Left ventricle myocardium inferior (tissue), 1 donor: ENCODE results near the gene GPR156. TPM values are rescaled to one million over a fixed set of nuclear protein-coding genes. Genes with fewer than 3 reads are reported as not detected.

ENCODE experiments used
- DNase-seq: peaks from one replicate; pipeline ENCODE4 v3.0.0-alpha.2; 2020
- H3K27ac ChIP-seq: fragments of 200-600 bp; replicated peaks from 2 replicates; pipeline ENCODE4 v1.8.0; 2021
- H3K27me3 ChIP-seq: fragments of 200-600 bp; 2 replicates; pipeline ENCODE4 v1.8.0; 2021; ENCODE audit warnings: low read depth
- H3K36me3 ChIP-seq: fragments of 200-600 bp; 2 replicates; pipeline ENCODE4 v1.8.0; 2021
- H3K4me1 ChIP-seq: fragments of 200-600 bp; 2 replicates; pipeline ENCODE4 v1.8.0; 2021
- H3K4me3 ChIP-seq: fragments of 200-600 bp; 2 replicates; pipeline ENCODE4 v1.8.0; 2021; ENCODE audit warnings: mild to moderate bottlenecking, moderate library complexity
- H3K9me3 ChIP-seq: fragments of 200-600 bp; replicated peaks from 2 replicates; pipeline ENCODE4 v1.8.0; 2021
- intact Hi-C: fragments of 100-400 bp; cut with micrococcal nuclease; formaldehyde crosslinking; loops from one replicate; pipeline ENCODE4 v1.11.0; 2022
- total RNA-seq: library from RNA; stranded (reverse); fragmentation: NEBNext Ultra II Directional; extraction: Animal tissue kit (Norgen Biotek cat#: 25700); gene quantifications from one replicate; pipeline ENCODE4 v1.2.1, GENCODE V29; 2021
- TF ChIP-seq, protein P1 (sequence below): fragments of 200-600 bp; IDR thresholded peaks from 2 replicates; pipeline ENCODE4 v1.8.0; 2021; ENCODE audit warnings: antibody characterized with exemption, mild to moderate bottlenecking, borderline replicate concordance
- donor health status: DM: no; HTN: yes; CAD: no; lungs with severe emphysema.

GPR156 gene
- total RNA-seq, 1 donor from 2014 or later, result not detected

DNA sequence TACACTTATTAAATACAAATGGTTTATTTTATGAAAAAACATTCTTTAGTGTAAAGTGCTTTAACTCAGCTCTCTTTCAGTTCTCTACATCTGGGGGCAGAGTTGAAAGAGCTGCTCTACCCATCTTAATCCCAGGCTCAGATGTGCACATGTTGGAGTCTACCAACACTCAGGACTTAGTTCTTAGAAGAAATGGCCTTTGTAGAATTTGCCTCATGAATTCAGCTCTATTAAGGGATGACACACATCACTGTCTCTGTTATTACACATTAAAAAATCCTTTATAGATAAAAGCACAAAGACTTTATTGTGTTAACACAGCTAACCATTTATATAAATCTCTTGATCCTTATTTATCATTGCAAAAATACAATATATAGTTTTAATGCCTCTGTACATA, 159.0 kb downstream of the GPR156 start:
- DNase-seq, result no peak
- no peak overlapping the region for H3K27ac ChIP-seq
- H3K4me1 ChIP-seq, result no peaks in the 10 kb centered on the region
- TF ChIP-seq, protein P1, sequence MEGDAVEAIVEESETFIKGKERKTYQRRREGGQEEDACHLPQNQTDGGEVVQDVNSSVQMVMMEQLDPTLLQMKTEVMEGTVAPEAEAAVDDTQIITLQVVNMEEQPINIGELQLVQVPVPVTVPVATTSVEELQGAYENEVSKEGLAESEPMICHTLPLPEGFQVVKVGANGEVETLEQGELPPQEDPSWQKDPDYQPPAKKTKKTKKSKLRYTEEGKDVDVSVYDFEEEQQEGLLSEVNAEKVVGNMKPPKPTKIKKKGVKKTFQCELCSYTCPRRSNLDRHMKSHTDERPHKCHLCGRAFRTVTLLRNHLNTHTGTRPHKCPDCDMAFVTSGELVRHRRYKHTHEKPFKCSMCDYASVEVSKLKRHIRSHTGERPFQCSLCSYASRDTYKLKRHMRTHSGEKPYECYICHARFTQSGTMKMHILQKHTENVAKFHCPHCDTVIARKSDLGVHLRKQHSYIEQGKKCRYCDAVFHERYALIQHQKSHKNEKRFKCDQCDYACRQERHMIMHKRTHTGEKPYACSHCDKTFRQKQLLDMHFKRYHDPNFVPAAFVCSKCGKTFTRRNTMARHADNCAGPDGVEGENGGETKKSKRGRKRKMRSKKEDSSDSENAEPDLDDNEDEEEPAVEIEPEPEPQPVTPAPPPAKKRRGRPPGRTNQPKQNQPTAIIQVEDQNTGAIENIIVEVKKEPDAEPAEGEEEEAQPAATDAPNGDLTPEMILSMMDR, result no peak
- H3K36me3 ChIP-seq, result no peaks in the 10 kb centered on the region
- no peak overlapping the region for H3K4me3 ChIP-seq
- no peaks in the 10 kb centered on the region for H3K27me3 ChIP-seq
- H3K9me3 ChIP-seq, result no peaks in the 10 kb centered on the region
- intact Hi-C loops, result no loop called here

DNA sequence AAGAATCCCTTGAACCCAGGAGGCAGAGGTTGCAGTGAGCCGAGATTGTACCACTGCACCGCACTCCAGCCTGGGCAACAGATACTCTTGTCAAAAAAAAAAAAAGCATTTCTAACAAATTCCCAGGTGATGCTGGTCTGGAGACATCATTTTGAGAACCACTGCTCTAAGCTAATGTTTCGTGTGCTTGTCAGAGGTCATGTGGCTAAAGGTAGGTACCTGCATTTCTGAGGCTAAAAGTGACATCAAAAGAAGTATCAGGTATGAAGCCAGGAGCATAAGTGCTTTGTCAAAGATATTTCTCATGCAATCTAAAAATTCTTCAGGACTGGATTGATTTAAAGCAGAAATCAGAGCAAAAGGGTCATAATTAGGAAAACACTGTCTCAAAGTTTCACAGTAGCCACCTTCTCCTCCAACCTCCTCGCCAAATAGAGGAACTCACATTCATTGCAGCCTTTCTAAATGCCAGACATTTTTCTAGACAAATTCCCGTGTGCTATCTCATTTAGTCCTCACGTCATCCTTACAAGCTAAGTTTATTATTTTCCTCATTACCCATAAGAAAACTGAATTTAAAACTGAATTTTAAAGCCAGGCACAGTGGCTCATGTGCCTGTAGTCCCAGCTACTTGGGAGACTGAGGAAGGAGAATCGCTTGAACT, 165.0 kb downstream of the GPR156 start:
- Histone ChIP-seq H3K36me3 (no peaks in the 10 kb centered on the region), H3K9me3 (peaks cover 10% of the 10 kb centered on the region), H3K27ac (no peak overlapping the region), H3K27me3 (no peaks in the 10 kb centered on the region), H3K4me1 (no peaks in the 10 kb centered on the region), H3K4me3 (no peak overlapping the region)
- TF ChIP-seq, protein P1, result no peak
- intact Hi-C loops, result no loop called here
- DNase-seq, result no peak

Other genes with a start within 250 kb of the GPR156 start
- 42.5 TPM for gene GSK3B, start 190.8 kb downstream of the GPR156 start, total RNA-seq
- gene LRRC58, start 64.1 kb upstream of the GPR156 start, total RNA-seq, result 8.2 TPM
- gene FSTL1, start 165.8 kb upstream of the GPR156 start, total RNA-seq, result 243 TPM